ENCODE measurements around the gene DTX1.

DNA sequence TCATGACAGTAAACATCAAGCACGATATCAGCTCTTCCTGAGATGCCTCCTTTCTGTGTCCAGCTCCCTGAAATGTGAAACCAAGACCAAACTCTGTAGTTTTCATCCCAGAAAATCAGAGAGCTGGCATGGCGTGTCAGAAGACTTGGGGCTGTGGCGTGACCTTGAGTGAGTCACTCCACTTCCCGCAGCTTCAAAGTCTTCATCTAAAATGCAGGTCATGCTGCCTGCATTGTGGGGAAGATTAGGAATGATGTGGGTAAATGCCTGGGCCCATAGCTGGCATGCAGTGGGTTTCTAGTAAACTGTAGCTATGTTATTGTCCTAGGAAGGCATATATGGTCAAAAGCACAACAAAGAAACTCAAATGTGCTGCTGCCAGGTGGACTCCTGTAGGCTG, 49.4 kb upstream of the DTX1 start:
- TF ChIP-seq GATA2 (IDR thresholded peaks at IDR 0.05; ENCODE audit: low read depth, low read length), result no peak
- no peak for TF ChIP-seq GATA3 (IDR thresholded peaks at IDR 0.05; ENCODE audit: low read depth, low read length)

All from SH-SY5Y (cell line).